GM12801 (cell line): Measurements from ENCODE around the gene TM2D1.

Source experiments
- TF ChIP-seq, protein P1 (sequence below): IDR thresholded peaks from one replicate; pipeline ENCODE4 v1.5.1; 2011; ENCODE audit warnings: control low read depth; ENCODE audit not compliant: insufficient read length; ENCODE audit errors: extremely low read depth

Gene TM2D1

DNA sequence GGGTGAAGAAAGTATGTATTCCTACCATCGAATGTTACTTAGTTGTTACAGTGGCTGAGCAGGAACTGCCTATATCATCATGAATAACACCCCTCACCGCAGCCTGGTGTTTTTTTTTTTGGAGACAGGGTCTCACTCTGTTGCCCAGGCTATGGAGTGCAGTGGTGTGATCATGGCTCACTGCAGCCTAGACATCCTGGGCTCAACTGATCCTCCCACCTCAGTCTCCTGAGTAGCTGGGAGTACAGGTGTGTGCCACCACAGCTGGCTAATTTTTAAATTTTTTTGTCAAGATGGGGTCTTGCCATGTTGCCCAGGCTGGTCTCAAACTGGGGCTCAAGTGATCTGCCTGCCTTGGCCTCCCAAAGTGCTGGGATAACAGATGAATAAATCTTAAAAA is 24.6 kb upstream of the TM2D1 start:
- TF ChIP-seq, protein P1, sequence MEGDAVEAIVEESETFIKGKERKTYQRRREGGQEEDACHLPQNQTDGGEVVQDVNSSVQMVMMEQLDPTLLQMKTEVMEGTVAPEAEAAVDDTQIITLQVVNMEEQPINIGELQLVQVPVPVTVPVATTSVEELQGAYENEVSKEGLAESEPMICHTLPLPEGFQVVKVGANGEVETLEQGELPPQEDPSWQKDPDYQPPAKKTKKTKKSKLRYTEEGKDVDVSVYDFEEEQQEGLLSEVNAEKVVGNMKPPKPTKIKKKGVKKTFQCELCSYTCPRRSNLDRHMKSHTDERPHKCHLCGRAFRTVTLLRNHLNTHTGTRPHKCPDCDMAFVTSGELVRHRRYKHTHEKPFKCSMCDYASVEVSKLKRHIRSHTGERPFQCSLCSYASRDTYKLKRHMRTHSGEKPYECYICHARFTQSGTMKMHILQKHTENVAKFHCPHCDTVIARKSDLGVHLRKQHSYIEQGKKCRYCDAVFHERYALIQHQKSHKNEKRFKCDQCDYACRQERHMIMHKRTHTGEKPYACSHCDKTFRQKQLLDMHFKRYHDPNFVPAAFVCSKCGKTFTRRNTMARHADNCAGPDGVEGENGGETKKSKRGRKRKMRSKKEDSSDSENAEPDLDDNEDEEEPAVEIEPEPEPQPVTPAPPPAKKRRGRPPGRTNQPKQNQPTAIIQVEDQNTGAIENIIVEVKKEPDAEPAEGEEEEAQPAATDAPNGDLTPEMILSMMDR, result no peak

- TF ChIP-seq, protein P1, result no peak
Measured at GRCh38 chr1:61748566-61748965, 23.6 kb upstream of the TM2D1 start.

GRCh38 chr1:61746813-61747212 is 21.9 kb upstream of the TM2D1 start:
- TF ChIP-seq, protein P1, result no peak

DNA sequence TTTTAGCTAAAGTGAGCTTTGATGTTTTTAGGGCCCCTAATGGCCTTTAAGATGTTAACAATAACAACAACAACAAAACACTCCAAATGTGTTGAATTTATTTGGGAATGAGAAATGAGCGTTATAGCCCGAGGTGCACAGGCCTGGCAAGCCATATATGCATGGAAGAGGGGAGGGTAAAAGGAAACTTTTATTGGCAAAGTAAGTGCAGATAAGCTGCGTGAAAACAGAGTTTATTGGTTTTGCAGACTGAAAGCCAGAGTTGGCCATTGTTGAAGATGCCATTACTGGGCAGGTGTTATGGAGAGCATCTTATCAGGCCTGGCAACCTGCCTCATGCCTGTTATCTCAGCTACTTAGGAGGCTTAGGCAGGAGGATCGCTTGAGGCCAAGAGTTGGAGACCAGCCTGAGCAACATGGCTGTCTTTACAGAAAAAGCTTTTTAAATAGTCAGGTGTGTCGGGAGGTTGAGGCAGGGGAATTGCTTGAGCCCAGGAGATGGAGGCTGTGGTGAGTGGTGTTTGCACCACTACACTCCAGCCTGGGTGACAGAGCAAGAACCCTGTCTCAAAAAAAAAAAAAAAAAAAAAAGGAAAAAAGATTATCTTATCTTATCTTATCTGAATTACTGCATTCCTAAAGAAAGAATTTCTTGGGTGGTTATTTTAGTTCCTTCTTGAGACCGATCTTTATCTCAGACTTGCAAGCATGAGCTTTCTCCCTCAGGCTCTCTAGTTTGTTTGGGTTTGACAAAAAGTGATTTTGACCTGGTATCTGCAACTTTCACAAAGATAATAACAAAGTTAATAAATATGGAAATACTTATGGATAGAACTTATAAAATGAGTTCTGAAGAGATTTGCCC is 19.0 kb upstream of the TM2D1 start:
- TF ChIP-seq, protein P1, result no peak

- TF ChIP-seq, protein P1, result no peak
Measured at GRCh38 chr1:61743431-61743705, 18.4 kb upstream of the TM2D1 start.

GRCh38 chr1:61742620-61743430 is 17.9 kb upstream of the TM2D1 start:
- TF ChIP-seq, protein P1, result no peak

GRCh38 chr1:61741711-61742619 is 17.0 kb upstream of the TM2D1 start, which contains the start of gene PATJ:
Gene PATJ, plus strand, starts transcription at chr1:61742480. Its CDS starts 20,413 bp downstream, at chr1:61762893.
- TF ChIP-seq, protein P1, result no peak
